Islet precursor cell (in vitro differentiated cells): ENCODE results near the gene RFWD3.
"Not testable (repeated sequence)": the region's sequence is repeated elsewhere in the genome, so short reads cannot be mapped to it uniquely, and the experiment has no call there.

ENCODE experiments used
- DNase-seq: peaks from one replicate; pipeline ENCODE4 v3.0.0-alpha.2; 2018

Gene RFWD3

GRCh38 chr16:74666425-74667254 is at the start of gene RFWD3:
TSS of gene RFWD3 (minus strand) at chr16:74666877. CDS start at chr16:74661449, 5,428 bp downstream.
- DNase-seq, result peak; percentile 99

GRCh38 chr16:74716355-74716754 is 49.7 kb upstream of the RFWD3 start:
- no peak for DNase-seq

DNA sequence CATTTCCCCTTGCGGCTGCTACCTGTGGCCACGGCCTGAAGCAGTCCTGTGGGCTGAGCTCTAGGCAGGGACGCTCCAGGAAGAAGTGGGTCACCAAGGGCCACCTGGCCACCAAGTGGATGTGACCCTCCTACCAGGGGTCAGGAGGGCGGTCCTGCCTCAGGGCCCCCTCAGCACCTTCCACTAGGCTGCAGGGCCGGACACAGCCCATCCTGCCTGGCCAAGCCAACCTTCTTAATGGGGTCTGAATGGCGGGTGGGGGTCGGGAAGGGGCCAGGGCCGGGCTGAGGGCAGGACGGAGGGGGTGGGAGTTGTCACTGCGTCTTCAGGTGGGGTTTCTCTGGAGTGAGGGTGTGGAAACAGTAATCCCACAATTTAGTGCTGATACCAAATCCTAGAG is 47.2 kb upstream of the RFWD3 start:
- DNase-seq, result no peak

DNA sequence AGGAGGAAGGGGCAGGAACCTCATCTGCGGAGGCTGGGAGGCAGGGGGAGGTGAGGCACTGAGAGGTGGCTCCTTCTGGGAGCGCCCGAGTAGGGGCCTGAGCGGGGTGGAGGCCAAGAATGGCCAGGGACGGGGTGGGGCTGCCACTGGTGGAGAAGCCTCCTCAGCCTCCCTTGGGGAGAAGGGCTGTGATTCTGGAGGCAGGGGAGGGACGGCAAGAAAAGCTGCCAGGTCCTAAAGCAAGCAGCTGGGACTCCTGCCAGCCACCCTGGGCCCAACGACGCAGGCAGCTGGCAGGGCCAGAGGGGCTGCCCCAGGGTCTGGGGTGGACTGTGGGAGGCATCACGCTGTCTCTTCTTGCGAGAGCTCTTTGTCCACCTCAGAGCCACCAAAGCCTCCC is 46.6 kb upstream of the RFWD3 start:
- no peak for DNase-seq

DNA sequence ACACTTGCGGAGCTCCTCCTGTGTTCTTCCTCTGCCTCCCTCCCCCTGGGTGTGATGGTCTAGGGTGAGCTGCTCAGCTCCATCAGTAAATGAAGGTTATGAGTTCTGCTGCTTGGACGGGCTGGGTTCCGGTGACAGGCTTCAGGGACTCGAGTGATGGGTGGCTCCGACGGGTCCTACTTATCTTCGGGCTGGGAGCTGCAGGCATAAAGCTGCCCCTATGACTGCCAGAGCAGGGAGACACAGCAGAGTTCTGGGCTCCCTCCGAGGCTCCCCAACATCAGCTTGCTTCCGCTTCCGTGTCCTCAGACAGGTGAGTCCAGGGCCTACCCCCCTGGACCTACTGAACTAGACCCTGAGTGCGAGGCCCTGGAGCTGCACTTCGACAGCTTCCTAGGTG is 45.3 kb upstream of the RFWD3 start:
- DNase-seq, result no peak

DNA sequence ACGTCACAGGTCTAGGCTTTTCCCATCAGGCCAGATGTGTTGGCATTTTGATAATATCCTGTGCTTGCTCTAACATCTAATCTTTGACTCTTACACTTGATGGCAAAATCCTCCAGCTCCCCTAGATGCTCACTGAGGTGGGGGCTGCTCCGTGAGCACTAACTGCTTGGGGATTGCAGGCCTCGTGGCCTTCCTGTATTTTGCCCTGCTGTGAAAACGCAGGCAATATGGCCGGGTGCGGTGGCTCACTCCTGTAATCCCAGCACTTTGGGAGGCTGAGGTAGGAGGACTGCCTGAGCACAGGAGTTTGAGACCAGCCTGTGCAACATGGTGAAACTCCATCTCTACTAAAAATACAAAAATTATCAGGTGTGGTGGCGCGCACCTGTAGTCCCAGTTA is 43.7 kb upstream of the RFWD3 start:
- no peak for DNase-seq

DNA sequence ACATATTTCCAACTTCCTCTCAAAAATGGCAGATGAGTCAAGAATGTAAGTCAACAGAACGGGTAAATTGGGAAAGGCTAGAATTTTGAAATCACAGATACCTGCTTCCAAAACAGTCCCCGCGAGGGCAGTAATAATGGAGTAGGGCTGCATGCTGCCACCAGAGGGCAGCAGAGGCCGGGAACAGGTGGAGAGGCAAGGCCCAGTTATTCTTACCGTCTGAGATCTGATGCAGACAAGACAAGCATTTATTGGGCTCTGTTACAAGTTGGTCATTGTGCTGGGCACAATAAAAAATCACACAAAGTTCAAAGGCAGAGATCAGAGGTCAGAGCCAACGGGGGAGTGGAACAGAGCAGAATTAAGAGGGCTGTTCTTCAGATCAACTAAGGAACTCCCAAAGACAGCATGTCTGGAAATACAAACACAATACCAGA is 42.8 kb upstream of the RFWD3 start:
- DNase-seq, result peak; percentile 89

- peak; percentile 68 for DNase-seq
Observed at GRCh38 chr16:74700438-74701225, 34.0 kb upstream of the RFWD3 start, which contains the start of gene MLKL. TSS of gene MLKL (minus strand) at chr16:74700862. CDS start at chr16:74695757, 5,105 bp downstream.

GRCh38 chr16:74700116-74700437 is 33.4 kb upstream of the RFWD3 start:
- DNase-seq, result no peak

- DNase-seq, result no peak
Observed at GRCh38 chr16:74699666-74700065, 33.0 kb upstream of the RFWD3 start.

DNA sequence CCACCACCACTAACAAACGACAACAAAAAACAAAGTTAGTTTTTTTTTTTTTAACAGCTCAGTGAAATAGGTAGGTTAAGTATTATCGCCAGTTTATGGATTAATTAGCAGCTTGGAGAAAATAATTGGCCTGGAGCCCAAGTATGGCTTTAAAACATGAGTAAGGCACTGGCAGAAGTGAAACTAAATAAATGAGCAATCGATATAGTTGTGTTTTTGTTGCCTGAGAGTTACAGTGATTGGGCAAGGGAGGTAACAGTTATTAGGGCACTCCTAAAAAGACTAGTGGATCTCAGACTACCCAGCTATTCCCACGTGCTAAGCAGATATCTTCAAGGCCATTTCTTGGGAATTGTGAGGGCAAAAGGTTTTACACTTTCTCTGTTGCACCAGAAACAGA is 31.5 kb upstream of the RFWD3 start:
- no peak for DNase-seq

DNA sequence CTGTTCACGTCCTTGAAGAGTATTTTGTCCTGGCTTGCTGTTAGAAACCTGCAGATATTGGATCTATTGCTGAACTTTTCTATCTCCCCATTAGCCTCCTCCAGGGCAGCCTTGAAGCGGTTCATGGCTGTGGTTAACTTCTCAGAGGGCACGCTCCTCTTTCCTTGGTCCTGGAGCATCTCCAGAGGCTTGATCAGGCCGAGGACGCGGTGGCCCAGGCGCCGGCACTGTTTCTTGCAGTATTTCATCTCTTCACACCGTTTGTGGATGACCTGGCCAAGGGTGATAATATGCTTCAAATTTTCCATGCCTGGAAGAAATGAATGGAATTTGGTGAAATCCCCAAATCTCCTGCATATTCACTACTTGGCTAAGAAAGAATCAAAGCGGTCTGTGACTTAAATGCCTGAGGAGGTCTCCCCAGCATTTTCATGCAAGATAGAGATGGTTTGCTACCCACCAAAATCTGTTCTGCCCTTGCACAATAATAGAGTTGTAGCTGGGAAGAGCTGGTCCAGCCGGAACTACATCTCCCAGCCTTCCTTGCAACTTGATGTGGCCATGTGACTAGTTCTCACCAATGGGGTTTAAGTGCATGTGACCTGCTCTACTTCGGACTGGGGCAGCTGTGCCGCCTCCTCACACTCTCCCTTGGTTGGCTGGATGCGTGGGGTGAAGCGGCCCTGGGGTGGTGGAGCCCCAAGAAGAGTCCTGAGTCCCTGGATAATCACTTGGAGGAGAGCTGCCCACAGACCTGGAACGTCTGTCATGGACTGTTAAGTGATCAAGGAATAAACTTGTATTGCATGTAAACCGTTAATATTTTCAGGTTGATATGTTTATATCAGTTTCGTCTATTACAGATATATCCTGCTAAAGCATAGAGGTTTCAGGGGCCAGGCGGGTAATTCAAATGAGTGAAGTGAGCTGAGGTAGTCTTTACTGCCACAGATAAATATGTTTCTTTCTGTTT is 29.1 kb upstream of the RFWD3 start:
- peak; percentile 87 for DNase-seq

GRCh38 chr16:74691093-74691855 is 24.6 kb upstream of the RFWD3 start:
- no peak for DNase-seq

DNA sequence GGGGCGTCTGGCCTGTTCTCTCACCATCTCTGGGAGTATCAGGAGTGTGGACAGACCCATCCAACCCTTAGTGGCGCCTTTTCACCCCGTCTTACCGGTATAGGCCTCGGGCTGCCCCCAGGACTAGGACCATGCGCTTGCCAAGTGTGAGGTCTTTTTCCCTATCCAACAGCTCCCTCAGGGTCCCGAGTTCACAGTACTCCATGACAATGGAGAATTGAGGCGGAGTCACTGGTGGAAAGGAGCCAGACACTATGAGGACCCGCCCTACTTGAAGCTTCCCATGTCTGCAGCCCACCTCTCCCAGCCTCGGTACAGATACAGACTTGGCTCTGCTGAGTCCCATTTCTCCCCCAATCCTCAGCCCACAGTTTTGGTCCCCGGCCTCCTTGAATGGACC is 15.9 kb upstream of the RFWD3 start:
- DNase-seq, result no peak

DNA sequence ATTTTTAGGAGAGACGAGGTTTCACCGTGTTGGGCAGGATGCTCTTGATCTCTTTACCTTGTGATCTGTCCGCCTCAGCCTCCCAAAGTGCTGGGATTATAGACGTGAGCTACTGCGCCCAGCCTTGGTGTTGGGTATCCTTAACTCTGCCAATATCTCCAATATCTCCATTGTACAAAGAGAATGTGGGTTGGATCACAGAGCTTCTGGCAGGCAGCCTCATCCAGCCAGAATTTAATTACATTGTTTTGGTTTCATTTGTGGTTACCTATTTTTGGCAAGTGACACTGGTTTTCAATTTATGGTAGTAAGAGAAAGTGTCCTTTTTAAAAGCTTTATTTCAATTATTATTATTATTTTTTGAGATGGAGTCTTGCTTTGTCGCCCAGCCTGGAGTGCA is 14.0 kb upstream of the RFWD3 start:
- no peak for DNase-seq

DNA sequence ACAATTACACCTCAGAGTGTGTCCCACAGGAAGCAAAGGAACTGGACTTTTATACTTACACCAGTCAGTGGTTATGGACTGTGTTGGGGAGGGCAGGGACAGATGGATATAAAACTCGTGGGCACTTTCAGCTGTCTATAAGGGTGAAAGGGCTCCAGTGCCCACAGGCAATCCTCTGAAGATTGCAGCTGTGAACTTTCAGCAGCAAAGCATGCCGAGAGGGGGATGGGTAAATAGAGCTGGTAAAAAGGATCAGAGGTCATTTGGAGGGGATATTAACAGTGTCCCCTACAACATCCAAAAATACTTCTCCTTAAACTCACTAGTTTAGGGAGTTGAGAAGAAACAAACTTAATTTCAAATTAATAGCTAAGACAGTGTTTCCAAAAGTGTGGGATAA is 13.3 kb upstream of the RFWD3 start:
- no peak for DNase-seq

GRCh38 chr16:74677868-74678267 is 11.2 kb upstream of the RFWD3 start:
- DNase-seq, result no peak

GRCh38 chr16:74673876-74674275 is 7.2 kb upstream of the RFWD3 start:
- DNase-seq, result no peak

GRCh38 chr16:74668877-74669276 is 2.2 kb upstream of the RFWD3 start:
- not testable (repeated sequence) for DNase-seq

- peak; percentile 62 for DNase-seq
Observed at GRCh38 chr16:74667255-74667700, 601 bp upstream of the RFWD3 start.

- DNase-seq, result no peak
Observed at GRCh38 chr16:74666010-74666421, 661 bp downstream of the RFWD3 start.

GRCh38 chr16:74661064-74661463 is 5.6 kb downstream of the RFWD3 start:
- DNase-seq, result peak; percentile 38
